T-helper 2 cell treated with Interferon-gamma antibody and Interleukin-4, amounts not matched to agents 5 μg/mL and 100 μg/mL, for 36 hours (primary cell): ENCODE measurements around the gene SLC38A8.

Source experiments
- DNase-seq: peaks from one replicate; pipeline ENCODE4 v3.0.0; 2021; ENCODE audit warnings: low spot score
- H3K27ac Mint-ChIP-seq: one replicate; pipeline ENCODE4 v1.8.0; 2021; ENCODE audit warnings: mild to moderate bottlenecking, mixed read lengths
- H3K27me3 Mint-ChIP-seq: one replicate; pipeline ENCODE4 v1.8.0; 2021; ENCODE audit warnings: low read depth, mixed read lengths
- H3K36me3 Mint-ChIP-seq: one replicate; pipeline ENCODE4 v1.8.0; 2021; ENCODE audit warnings: low read depth, mixed read lengths
- H3K4me1 Mint-ChIP-seq: one replicate; pipeline ENCODE4 v1.8.0; 2021; ENCODE audit warnings: low read depth, mixed read lengths
- H3K4me3 Mint-ChIP-seq: one replicate; pipeline ENCODE4 v1.8.0; 2022; ENCODE audit warnings: mild to moderate bottlenecking, moderate library complexity, mixed read lengths
- H3K9me3 Mint-ChIP-seq: one replicate; pipeline ENCODE4 v1.8.0; 2021; ENCODE audit warnings: mixed read lengths

The SLC38A8 gene

DNA sequence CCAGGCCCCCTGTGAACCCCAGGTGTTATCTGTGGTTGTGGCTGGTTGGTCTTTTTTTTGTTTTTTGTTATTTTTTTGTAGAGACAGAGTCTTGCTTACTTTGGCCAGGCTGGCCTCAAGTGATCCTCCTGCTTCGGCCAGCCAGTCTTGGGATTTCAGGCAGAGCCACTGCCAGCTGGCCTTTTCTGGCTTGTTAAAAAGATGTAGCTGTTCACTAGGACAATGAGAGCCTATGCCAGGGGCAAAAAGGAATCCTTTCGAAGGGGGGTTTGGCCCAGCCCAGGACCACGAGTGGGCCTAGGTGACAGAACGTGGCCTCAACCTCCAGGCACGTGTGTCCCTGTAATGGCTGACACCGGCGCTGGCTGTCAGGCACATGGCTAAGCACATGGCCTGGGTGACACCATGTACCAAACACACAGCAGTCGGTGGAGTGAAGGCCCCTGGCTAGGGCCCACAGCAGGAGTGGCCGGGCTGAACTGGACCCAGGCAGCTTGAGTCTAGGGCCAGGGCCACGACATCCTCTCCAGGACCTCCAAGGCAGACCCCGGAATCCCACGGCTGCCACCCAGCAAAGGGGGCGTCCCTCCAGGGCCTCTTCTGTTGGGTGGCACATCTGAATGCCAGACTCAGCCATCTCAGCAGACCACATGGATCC, 6.9 kb upstream of the SLC38A8 start:
- no peak for DNase-seq
- no peak overlapping the region for H3K27ac Mint-ChIP-seq
- H3K4me3 Mint-ChIP-seq, result no peak overlapping the region
- H3K36me3 Mint-ChIP-seq, result peaks cover 20% of the 10 kb centered on the region
- no peaks in the 10 kb centered on the region for H3K4me1 Mint-ChIP-seq
- no peaks in the 10 kb centered on the region for H3K9me3 Mint-ChIP-seq
- H3K27me3 Mint-ChIP-seq, result peaks cover 4% of the 10 kb centered on the region

DNA sequence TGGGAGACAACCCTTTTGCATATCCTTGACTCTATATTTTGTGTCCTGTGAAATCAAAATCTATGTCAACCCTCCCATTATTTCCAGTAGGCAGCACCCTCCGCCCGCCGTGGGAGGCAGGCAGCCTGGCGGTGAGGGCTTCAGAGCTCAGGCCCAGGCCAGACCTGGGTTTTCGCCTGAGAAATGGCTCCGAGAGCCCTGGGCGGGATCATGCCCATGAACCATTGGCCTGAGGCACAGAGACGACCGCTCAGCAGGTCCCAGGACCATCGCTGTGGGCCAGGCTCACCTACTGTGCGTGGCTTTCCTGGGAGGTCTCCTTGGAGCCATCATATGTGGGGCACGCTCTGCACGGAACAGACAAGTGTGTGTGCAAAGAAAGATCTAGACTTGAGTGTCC, 6.3 kb upstream of the SLC38A8 start:
- DNase-seq, result no peak
- Mint-ChIP-seq H3K9me3 (no peaks in the 10 kb centered on the region), H3K36me3 (peaks cover 17% of the 10 kb centered on the region), H3K27ac (no peak overlapping the region), H3K4me1 (peaks cover 1% of the 10 kb centered on the region), H3K27me3 (peaks cover 8% of the 10 kb centered on the region), H3K4me3 (no peak overlapping the region)

DNA sequence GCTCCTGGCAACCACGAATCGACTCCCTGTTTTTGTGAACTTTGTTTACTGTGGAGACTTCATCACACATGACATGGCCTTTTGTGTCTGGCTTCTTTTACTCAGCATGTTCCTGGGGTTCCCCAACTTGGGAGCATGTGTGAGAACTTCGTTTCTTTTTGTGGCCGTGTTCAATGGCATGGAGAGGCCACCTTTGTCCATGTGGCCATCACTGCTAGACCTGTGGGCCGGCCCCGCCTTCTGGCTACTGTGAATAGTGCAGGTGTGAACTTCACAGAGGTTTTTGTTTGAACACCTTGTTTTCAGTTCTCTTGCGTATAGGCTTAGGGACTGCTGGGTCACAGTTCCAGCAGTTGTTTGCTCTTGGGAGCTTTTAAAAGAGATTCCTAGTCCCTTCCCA, 5.7 kb upstream of the SLC38A8 start:
- no peaks in the 10 kb centered on the region for H3K9me3 Mint-ChIP-seq
- H3K4me1 Mint-ChIP-seq, result peaks cover 3% of the 10 kb centered on the region
- H3K27ac Mint-ChIP-seq, result no peak overlapping the region
- H3K36me3 Mint-ChIP-seq, result peaks cover 12% of the 10 kb centered on the region
- no peak for DNase-seq
- H3K4me3 Mint-ChIP-seq, result no peak overlapping the region
- peaks cover 14% of the 10 kb centered on the region for H3K27me3 Mint-ChIP-seq

DNA sequence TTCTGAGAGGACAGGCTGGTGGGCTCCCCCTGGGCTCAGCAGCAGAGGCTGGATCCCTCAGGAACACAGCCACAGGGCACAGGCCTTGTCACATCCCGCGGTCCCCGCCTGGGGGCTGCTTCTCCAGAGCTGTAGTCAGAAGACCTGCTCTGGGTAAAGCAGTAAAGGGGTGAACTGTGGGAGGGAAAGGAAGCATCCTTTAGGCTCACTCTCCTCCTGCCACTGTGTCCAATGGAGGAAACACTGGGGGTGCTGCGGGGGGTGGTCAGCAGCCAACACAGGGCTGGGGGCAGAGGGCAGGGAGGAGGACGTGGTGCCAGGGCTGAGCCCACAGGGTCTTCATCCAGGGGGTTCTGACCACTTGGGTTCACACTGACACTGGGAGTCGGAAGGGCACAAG, 5.0 kb upstream of the SLC38A8 start:
- Mint-ChIP-seq H3K4me1 (peaks cover 3% of the 10 kb centered on the region), H3K27ac (no peak overlapping the region), H3K9me3 (no peaks in the 10 kb centered on the region), H3K36me3 (peaks cover 7% of the 10 kb centered on the region), H3K4me3 (no peak overlapping the region), H3K27me3 (peaks cover 18% of the 10 kb centered on the region)
- no peak for DNase-seq

DNA sequence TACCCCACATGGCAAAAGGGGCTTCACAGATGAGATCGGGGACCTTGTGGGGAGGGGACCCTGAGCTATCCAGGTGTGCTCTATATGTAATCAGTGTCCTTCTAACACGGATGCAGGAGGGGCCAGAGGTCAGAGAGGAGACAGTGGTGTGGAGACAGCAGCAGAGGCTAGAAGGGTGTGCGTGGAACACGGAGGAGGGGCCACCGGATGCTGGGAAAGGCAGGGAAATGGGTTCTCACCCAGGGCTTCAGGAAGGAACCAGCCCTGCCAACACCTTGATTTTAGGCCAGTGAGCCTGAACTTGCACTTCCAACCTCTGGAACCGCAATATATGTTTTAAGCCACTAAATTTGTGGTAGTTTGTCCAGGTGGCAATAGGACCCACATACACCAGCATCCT, 4.6 kb upstream of the SLC38A8 start:
- no peaks in the 10 kb centered on the region for H3K9me3 Mint-ChIP-seq
- H3K27me3 Mint-ChIP-seq, result peaks cover 22% of the 10 kb centered on the region
- DNase-seq, result no peak
- no peak overlapping the region for H3K4me3 Mint-ChIP-seq
- peaks cover 3% of the 10 kb centered on the region for H3K4me1 Mint-ChIP-seq
- no peak overlapping the region for H3K27ac Mint-ChIP-seq
- peaks cover 3% of the 10 kb centered on the region for H3K36me3 Mint-ChIP-seq

DNA sequence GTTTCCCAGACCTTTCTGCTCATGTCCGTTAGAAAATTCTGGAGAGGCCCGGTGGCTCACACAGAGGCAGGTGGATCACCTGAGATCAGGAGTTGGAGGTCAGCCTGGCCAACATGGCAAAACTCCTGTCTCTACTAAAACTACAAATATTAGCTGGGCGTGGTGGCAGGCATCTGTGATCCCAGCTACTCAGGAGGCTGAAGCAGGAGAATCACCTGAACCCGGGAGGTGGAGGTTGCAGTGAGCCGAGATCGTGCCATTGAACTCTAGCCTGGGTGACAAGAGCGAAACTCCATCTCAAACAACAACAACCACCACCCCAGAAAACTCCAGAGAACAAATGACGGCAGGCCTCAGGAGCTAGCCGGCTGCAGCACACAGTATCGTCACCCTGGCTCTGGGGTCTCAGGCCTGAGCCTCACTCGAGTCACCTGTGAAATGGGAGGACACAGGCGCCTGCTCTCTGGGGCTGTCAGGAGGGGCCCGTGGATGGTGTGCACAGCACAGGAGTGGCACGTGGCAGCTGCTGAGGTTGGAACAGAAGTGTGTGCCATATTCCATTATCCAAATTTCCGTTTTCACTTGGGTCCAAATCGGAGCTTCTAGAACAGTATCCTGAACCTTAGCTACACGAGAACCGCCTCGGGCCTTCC, 3.3 kb upstream of the SLC38A8 start:
- Mint-ChIP-seq H3K27me3 (peaks cover 24% of the 10 kb centered on the region), H3K4me1 (peaks cover 3% of the 10 kb centered on the region), H3K4me3 (no peak overlapping the region), H3K9me3 (no peaks in the 10 kb centered on the region), H3K36me3 (no peaks in the 10 kb centered on the region), H3K27ac (no peak overlapping the region)
- no peak for DNase-seq

DNA sequence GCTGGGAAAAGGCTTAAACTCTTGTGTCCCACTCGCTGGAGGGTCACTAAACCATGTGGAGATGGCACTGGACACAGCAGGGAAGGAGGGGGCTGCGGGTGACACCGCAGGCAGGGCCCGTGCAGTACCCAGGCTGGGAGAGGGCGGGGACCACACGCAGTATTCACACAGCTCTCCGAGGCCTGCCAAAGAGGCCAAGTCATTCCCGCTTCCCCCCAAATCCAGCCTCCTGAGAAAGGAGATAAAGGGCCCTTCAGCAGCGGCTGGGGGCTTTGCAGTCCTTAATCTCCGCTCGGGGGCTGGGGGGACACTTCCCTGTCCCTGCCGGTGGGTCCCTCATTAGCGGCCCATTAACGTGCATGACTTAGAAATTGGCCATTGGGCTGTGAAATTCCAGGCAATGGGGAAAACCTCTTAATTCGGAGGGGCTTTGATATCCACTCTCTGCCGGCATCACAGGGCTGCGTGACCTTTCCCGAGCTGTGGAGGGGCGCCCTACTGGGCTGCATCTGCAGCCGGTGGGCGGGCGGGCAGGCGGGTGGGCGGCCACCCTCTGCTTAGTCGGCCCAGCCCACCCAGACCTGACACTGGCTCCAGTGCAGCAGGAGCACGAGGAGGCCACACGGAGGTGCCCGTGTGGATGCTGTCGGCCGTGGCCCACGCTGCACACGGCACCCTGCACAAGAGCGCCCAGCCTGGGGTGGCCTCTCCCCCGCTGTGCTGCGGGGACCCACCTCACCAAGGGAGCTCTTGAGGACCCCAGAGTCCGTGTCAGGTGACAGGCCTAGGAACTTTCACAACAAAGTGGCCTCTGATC, 2.6 kb upstream of the SLC38A8 start:
- DNase-seq, result no peak
- peaks cover 24% of the 10 kb centered on the region for H3K27me3 Mint-ChIP-seq
- H3K4me3 Mint-ChIP-seq, result no peak overlapping the region
- H3K27ac Mint-ChIP-seq, result no peak overlapping the region
- no peaks in the 10 kb centered on the region for H3K9me3 Mint-ChIP-seq
- H3K36me3 Mint-ChIP-seq, result no peaks in the 10 kb centered on the region
- peaks cover 3% of the 10 kb centered on the region for H3K4me1 Mint-ChIP-seq

DNA sequence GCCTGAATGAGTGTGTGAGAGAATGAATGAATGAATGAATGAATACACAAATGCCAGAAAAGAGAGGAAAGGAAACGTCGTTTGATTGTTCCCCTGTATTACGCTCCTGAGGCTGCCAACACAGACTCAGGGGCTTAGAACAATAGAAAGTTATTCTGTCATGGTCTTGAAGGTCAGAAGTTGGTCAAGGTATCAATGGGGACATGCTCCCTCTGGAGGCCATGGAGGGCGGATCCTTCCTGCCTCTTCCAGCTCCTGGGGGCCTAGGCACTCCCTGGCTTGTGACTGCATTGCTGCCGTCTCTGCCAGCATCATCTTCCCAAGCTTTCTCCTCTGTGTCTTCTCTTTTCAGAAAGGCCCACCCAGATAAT, 1.5 kb upstream of the SLC38A8 start:
- Mint-ChIP-seq H3K27ac (no peak overlapping the region), H3K4me3 (no peak overlapping the region), H3K9me3 (no peaks in the 10 kb centered on the region), H3K36me3 (no peaks in the 10 kb centered on the region), H3K27me3 (peaks cover 24% of the 10 kb centered on the region), H3K4me1 (peaks cover 3% of the 10 kb centered on the region)
- DNase-seq, result no peak

DNA sequence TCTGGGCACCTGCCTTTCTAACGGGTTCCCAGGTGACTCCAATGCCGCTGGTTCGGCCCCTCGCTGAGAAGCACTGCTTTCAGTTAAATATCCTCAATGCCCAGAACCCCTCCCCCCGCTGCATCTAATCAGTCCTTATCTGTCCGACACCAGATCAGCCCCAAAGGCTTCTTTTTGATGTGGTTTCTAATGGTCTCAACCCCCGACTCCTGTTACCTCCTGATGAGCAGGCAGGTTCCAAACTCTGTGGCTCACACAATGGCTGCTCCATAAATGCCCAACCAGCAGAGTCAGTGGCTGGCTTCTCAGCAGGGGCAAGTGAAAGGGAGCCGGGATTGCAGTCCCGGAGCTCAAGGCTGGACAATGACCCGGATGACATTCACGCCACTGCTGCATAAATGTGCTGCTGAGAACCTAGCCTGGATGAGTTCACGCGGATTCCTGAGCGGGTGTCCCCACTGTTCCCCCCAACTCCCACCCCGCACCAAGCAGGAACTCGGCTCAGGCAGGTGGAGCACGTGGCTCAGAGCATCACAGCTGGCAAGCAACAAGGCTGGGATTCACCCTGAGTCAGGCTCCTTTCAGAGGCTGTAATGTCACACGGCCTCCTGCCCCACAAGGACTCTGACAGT, 1.0 kb upstream of the SLC38A8 start:
- H3K9me3 Mint-ChIP-seq, result no peaks in the 10 kb centered on the region
- no peak overlapping the region for H3K27ac Mint-ChIP-seq
- H3K4me1 Mint-ChIP-seq, result peaks cover 3% of the 10 kb centered on the region
- DNase-seq, result no peak
- H3K27me3 Mint-ChIP-seq, result peaks cover 24% of the 10 kb centered on the region
- no peak overlapping the region for H3K4me3 Mint-ChIP-seq
- H3K36me3 Mint-ChIP-seq, result no peaks in the 10 kb centered on the region

DNA sequence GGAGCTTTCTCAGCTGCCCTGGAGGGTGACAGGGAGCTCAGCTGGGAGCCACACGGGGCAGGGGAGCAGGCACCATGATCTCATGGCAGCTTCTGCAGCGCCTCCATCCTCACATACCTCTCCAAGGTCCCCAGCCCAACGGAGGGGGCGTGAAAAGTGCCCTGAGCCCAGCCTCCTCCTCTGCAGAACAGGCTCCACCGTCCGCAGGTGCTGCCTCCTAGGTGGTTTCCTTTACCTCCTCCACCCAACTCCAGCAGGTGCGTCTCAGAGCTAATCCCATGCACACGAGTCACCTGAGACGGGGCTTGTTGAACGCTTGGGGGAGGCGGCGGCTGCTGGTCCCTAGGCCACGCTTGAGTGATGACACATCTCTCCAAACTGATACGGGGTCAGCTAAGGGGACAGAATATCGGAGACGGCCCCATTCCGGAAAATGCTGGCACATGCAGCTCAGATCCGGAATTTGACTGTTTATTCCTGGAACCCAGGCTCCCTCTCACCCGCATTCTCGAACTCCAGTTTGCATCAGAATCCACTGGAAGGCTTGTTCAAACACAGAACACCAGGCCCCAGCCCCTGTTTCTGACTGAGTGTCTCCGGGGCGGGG, 387 bp upstream of the SLC38A8 start:
- Mint-ChIP-seq H3K4me3 (no peak overlapping the region), H3K9me3 (no peaks in the 10 kb centered on the region), H3K36me3 (no peaks in the 10 kb centered on the region), H3K4me1 (peaks cover 3% of the 10 kb centered on the region), H3K27me3 (peaks cover 24% of the 10 kb centered on the region), H3K27ac (no peak overlapping the region)
- DNase-seq, result no peak

DNA sequence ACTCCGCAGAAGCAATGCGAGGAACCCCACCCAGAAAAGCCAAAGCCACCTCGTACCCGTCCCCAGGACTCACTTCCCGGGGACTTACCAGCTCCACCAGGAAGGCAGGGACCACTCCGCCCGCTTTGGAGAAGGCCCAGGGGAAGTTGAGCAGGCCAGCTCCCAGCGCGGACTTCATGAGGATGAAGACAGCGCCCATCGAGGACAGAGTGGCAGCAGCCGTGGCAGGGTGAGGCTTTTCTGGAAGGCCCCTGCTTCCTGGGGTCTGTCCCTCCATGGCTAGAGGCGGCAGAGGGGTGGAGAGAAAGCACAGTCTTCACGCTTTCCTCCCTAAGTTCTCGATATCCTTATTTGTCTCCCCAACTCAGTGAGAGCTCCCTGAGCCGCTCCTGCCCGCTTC, 714 bp downstream of the SLC38A8 start:
- DNase-seq, result no peak
- peaks cover 24% of the 10 kb centered on the region for H3K27me3 Mint-ChIP-seq
- H3K4me3 Mint-ChIP-seq, result no peak overlapping the region
- H3K4me1 Mint-ChIP-seq, result peaks cover 3% of the 10 kb centered on the region
- H3K27ac Mint-ChIP-seq, result no peak overlapping the region
- no peaks in the 10 kb centered on the region for H3K9me3 Mint-ChIP-seq
- no peaks in the 10 kb centered on the region for H3K36me3 Mint-ChIP-seq

DNA sequence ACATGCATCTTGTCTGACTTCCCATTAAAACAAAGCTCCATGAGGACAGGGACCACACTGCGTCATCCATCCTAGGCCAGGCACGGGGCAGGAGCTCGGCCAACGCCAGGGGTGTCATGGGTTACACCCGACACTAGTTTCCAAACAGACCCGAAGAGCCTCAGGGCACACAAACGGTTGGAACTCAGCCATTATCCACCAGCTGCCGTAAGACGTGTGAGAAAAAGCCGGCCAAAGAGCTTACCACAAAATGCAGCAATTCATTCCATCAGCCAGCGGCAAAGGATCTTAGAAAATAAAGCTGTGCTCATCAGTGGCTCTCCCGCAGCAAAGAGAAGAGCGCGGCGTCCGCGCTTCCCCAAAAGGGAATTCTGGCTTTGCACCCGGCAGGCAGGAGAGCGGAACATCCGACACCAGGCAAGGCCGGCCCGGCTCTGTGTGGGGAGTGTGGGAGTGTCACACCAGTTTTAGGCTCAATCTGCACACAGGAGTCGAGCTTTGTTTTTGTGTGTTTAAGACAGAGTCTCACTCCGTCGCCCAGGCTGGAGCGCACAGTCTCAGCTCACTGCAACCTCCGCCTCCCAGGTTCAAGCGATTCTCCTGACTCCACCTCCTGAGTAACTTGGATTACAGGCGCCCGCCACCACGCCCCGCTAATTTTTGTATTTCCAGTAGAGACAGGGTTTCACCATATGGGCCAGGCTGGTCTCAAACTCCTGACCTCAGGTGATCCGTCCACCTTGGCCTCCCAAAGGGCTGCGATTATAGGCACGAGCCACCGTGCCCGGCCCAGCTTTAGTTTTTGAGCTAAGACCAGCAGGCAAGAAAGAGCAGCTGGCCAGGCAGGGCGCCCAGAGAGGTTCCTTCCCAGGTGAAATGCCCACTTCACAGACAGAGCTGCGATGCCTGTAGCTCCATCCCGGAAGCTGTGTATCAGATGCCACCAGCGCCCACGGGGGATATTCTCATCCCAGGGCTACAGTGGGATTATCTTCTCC, 1.5 kb downstream of the SLC38A8 start:
- Mint-ChIP-seq H3K36me3 (no peaks in the 10 kb centered on the region), H3K27me3 (peaks cover 24% of the 10 kb centered on the region), H3K4me1 (peaks cover 3% of the 10 kb centered on the region), H3K4me3 (no peak overlapping the region), H3K27ac (no peak overlapping the region), H3K9me3 (peaks cover under 1% of the 10 kb centered on the region)
- DNase-seq, result no peak
